Frontal cortex (tissue), 4 donors: ENCODE data around the gene FARP2. TPM values are rescaled to one million over a fixed set of nuclear protein-coding genes. Genes with fewer than 3 reads are reported as not detected.
"Not testable (repeated sequence)": the region's sequence is repeated elsewhere in the genome, so short reads cannot be mapped to it uniquely, and the experiment has no call there.

Experiments
- DNase-seq, 2 donors: peaks; one replicate each; pipeline ENCODE4 v3.0.0; 2012; ENCODE audit warnings: low spot score in 2 of 2
- FAIRE-seq: peaks from 2 replicates; lab custom pipeline; 2012; peaks lifted over from hg19 to GRCh38; lab: Jason Lieb, UNC
- total RNA-seq: library from RNA; depleted of rRNA; stranded (reverse); fragments of >200 nt; gene quantifications from one replicate; pipeline ENCODE4 v1.2.3, GENCODE V29; 2014
- donor health status: control.
- donor health status: control.
- donor health status: control.

The FARP2 gene
- total RNA-seq, 1 donor from 2014 or later: 37.1 TPM

DNA sequence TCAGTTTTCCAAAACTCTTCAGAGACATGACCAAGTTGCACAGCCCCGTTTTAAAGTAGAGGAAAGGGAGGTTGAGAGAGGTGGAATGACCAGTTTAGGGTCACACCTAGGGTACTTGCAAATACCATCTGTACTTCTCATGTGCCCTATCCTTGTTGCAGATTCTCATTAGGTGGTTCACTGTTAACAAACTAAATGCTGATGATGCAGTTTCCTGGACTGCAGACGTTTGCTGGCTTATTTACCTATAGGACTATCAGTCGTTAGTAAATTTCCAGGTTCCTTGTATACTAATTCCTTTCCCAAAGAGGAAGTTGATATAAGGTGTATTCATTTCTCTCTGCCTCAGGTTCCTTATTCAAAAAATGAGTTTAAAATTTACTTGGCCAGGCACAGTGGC, 1.4 kb downstream of the FARP2 start:
- DNase-seq (no peak), FAIRE-seq (no peak)

DNA sequence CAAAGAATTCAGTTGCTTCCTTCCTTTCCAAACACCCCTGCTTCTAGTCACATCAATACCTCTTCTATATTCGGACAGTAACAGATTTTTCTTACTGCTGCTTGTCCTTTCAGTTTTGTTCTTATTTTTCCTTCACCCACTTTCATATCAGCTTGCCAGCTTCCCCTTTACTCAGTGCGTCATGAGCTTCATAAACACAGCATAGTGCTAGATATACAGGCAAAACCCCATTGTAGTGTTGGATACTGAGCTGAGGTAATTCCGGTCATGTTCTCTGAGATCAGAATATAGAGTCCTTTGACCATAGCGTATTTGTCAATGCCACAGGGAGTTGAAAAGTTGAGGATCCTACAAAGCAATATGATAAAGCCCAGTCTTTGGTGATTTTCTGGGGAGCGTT, 2.4 kb downstream of the FARP2 start:
- DNase-seq (no peak), FAIRE-seq (no peak)

DNA sequence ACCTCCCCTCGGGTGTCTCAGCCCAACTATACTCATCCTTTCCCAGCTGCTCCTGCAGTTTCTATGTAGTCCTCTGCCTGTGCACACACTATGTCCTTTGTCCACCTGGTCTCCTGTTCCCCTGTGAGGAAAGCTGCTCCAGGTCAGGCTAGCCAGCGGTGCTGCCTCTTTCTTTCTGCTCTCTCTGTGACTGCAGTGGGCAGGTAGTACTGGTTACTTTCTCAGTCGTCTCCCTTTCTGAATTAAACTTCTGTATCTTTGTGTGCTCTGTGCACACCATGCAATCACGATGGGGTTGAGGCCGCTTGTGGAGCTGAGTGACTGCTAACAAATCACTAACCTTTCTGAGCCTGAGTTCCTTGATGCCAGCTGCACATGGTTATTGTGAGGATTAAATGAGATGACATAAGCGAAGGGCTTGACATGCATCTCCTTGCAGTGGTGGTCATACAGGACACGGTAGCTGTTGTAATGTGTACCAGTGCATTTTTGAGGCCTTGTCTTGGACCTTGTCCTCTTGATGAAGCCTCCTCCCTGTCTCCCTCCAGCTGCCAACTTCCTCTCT, 3.5 kb downstream of the FARP2 start:
- FAIRE-seq: no peak
- no peak for DNase-seq

DNA sequence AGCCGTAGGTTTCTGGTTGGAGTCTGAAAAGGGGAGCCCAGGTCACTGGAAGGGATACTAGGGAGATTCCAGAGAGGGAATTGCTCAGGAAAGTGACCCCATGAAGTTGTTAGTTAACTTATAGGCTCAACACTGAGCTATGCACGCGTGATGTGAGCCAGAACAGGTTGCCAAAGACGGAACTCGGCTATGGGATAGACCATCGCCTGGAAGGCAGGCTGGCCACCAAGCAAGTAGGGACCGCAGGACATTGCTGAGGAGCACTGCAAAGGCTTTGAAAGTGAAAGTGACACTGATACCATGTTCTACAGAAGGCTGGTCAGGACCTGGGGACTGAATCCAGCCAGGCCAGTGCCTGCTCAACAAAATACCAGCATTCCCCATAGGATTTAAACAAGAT, 7.3 kb downstream of the FARP2 start:
- DNase-seq: no peak
- FAIRE-seq: no peak

DNA sequence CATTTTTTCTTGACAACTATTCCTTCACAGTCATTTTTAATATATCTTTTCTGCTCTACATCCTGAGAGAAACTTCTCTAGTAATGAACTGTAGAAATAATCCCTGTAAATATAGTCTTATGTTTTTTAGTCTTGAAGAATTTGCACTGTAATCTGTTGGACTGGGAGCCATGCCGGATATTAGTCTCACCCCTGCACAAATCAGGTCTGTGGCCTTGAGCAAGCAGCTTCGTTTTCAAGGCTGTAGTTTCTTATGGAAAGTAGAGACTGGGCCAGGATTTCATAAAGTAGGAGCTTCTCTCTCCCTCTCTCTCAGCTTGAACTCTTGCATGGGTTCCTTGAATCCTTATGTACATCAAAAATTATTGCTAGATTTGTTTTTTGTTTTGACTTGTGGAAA, 8.7 kb downstream of the FARP2 start:
- DNase-seq: no peak
- FAIRE-seq: no peak

DNA sequence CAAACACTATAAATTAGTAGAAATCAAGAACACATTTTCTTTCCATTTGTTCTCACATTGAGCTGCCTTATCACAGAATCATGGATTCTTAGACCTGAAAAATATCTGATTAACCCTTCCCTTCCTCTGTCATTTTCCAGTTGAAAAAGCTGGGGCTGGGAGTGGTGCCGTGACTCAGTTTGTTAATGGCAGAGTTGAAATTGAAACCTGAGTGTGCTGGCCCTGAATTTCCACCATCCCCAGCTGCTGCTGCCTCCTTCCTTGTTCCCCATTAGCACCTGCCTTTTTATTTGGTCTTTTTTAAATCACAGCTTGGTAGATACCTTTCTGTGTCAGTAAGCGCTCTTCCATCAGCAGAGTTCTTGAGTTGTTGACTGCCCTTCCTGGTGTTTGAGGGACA, 10.6 kb downstream of the FARP2 start:
- DNase-seq (no peak), FAIRE-seq (no peak)

DNA sequence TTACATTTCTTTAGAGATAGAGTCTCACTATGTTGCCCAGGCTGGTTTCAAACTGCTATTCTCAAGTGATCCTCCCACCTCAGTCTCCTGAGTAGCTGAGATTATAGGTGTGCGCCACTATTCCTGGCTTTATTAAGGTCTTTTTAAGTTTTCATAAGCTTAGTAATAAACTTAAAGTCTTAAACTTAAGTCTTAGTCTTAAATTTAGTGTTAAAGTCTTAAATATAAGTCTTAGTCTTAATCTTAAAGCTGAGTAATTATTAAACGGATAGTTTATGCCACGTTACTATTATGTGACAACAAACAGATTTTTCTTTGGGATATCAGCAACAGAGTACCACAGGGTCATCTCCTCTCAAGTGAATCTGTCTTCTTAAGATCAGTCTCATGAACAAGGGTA, 12.6 kb downstream of the FARP2 start:
- DNase-seq (no peak), FAIRE-seq (no peak)

DNA sequence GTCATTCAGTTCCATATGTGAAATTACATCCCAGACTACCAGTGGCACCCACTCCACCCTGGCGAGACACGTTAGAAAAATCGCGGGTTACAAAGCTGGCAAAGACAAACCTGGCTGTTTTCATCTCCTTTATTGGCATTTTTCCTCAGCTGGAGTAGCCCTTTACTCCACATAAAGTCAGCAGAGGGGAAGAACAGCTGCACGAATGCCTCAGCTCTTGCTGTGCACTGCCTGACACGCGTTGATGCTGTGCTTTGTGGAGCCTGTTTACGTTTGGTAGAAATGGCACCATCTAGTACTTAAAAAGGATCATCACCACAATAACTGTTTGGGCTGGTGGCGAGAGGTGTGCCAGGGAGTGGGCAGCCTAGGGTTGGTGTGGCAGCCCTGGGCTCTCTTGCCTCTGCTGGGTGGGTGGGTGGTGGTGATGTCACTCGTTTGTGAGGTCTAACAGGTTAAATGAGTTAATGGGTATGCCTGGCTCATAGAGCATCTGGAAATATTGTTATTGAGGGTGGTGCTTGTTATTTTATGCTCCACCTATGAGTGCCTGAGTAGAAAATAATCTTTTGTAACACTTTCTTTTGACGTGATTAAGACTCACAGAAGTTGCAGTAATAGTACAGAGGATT, 16.4 kb downstream of the FARP2 start:
- FAIRE-seq: no peak
- no peak for DNase-seq

DNA sequence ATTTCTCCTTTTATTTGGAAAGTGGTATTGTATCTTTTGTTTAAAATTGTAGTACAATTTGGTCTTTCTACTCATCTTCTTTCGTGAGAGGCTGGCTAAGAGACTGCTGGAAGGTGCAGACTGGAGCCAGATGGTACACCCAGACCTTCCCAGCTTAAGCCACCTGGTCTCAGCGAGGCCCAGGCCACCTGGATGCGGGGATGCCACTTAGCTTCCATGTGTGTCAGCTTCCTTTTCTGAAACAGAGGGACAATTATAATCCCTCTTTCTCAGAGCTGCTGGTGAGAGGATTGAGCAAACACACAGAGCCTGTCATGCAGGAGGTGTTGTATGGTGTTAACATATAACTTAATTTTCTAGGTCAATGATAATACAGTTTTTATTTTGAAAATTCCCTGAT, 17.4 kb downstream of the FARP2 start:
- FAIRE-seq: no peak
- no peak for DNase-seq

DNA sequence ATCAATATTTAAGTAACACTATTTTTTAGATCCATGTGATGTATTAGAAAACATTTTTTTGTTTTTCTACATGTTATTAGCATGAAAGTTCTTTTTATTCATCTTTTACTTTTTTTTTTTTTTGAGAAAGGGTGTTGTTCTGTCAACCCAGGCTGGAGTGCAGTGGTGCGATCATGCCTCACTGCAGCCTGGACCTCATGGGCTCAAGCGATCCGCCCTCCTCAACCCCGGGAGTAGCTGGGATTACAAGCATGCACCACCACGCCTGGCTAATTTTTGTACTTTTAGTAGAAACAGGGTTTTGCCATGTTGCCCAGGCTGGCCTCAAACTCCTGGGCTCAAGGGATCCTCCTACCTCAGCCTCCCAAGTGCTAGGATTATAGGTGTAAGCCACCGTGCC, 17.8 kb downstream of the FARP2 start:
- DNase-seq, FAIRE-seq: not testable (repeated sequence)

DNA sequence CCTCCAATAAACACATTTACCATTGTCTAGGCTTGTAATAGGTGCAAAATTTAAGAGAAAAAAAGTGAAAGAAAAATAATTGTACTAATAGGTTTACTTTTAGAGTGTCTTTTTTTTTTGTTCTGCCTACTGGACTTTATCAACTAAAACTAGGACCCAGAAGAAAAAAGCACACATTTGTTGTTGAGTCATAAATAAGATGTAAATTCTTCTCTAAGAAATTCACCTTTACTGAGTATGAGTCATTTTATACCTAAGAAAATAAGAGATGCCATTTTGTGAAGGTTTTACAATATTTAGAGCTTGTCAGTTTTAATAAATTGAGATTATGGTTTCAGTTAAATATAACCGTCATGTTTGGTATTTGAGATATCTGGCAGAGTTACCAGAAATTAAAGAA, 19.2 kb downstream of the FARP2 start:
- DNase-seq: no peak
- FAIRE-seq: no peak

DNA sequence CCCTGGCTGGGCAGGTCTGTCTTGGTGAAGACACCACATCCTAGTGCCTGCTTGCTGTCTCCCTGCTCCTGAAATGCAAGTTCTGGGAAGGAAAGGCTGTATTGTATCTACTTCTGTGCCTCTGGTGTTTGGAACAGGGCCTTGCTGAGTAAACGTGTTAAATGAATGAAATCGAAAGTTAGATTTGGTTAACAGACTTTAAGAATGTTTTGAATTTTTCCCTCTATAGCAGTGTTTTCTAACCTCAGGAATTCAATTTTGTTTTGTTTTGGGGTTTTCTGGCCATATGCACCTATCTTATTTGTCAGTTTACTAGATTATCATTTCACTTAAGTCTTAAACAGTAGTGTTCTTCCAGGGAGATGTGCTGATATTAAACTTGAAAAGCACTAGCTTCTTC, 20.7 kb downstream of the FARP2 start:
- no peak for DNase-seq
- FAIRE-seq: no peak

DNA sequence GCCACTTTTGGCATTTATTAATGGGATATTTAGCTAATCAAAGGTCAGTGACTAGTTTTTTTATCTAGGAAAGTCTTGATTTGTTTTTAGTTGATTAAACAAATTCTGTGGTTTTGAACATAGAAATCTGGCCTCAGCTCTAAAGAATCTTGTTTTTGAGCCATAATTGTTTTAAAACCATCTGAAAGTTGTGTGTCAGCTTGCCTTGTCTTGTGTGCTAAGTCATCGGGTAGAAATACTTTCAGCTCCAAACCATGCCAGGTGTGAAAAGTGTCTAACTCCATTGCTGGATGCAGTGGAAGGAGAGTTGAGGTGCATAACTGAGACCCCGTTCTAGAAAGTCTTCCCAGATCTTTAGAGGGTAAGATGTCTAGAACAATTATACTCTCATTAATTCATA, 22.7 kb downstream of the FARP2 start:
- FAIRE-seq (no peak), DNase-seq (no peak)

DNA sequence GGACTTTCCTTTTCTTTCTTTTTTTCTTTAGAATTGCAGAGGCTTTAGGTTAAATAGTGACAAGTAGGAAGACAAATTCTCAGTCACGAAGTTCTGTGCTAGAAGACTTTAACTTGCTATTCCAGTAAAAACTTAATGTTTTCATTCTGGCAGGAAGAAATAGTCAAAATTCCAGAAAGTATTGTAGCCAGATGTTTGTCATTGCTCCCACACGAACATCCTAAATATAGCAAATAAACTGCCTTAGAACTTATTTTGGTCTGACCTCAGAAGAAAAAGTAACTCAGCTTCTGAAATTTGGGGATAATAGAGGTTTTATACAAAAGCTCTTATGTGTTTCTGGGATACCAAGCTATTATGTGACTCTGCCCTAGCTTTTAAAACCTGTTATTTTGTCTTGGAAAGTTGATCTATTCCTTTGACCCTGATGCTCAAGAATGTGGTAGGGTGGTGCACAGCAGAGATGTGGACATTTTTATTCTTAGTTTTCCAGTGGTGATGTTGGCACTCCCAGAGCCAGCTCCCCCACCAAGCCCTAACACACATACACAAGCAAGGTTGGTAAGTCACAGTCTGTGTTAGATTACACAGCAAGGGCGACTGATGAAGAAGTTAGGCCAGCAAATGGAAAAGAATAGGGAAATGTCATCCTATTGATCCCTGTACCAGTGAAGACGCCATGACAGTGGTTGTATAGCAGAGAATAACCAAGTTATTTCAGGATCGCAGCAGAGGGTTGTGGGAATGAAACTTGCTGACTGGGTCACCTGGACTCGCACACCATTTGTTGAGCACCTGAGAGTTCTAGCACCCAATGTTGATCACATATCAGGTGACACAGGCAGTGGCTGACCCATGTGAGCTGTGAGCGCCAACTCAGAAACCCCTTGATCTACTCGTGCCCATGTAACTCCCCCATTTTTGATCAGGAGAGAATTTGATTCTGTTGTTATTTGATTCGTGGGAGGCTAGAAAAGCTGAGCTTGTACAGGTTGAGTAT, 23.7 kb downstream of the FARP2 start:
- no peak for DNase-seq

DNA sequence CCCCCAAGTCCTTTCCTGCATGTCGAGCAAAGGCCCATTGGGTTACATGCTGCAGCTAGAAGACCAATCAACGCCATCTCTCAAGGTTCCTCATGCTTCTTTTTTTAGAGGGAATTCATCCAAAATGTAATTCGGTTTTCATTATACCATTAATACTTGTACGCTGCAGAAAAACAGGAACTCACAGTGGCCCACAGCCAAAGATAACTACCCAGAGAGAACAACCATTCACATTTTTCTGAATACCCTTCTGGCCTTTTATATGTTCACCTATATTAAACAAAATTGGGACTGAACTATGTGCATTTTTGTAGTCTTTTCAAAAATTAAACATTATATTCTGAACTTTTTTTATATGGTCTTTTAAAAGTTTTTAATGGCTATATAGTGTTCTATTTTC, 25.8 kb downstream of the FARP2 start:
- FAIRE-seq (no peak), DNase-seq (no peak)

More for the DNA sequence above, 23.7 kb downstream of the FARP2 start:
- no peak for FAIRE-seq

DNA sequence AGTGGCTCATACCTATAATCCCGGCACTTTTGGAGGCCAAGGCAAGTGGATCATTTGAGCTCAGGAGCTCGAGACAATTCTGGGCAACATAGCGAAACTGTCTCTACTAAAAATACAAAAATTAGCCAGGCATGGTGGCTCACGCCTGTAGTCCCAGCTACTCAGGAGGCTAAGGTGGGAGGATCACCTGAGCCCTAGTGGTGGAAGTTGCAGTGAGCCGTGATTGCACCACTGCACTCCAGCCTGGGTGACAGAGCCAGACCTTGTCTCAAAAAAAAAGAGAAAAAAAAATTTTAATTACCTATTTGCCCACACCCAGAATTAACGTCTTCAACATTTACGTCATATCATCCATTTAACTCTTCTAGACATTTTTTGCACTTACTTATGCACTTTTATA, 29.4 kb downstream of the FARP2 start:
- not testable (repeated sequence) for DNase-seq, FAIRE-seq

DNA sequence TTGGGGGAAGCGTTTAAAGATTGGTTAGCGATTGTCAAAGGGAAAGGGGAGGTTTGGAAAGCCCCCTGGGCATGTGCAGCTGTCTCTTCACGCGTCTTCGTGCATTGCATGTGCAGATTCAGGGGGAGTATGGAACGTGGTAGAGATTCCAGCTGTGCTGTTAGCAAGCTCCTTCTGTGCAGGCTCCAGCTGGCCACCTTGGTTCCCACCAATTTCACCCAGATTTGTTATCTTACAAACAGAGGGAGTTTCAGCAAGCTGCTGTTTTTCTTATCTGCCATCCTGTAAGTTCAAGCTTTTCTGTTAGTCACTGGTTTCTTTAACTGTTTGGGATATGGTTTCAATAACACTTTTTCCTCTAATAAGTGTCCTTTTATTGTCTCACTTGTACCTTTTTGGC, 30.4 kb downstream of the FARP2 start:
- FAIRE-seq: no peak

DNA sequence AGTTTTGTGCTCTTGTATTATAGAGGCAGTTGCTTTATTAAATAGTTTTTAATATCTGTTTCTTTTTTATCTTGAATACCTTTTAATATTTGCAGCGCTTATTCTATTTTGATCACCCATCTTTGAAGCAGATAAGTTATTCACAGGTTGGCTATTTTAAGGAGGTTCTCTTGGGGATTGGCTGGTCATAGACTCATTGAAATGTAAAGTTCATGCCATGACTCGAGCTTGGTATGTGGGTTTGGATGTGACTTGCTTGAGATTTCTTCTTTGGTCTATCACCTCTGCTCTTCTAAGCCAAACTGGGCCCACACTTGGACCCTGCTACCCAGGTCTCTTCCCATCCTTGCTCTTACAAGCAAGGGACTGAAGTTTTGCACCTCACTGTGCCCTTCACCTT, 33.6 kb downstream of the FARP2 start:
- no peak for FAIRE-seq

More for the DNA sequence above, 30.4 kb downstream of the FARP2 start:
- DNase-seq: no peak

DNA sequence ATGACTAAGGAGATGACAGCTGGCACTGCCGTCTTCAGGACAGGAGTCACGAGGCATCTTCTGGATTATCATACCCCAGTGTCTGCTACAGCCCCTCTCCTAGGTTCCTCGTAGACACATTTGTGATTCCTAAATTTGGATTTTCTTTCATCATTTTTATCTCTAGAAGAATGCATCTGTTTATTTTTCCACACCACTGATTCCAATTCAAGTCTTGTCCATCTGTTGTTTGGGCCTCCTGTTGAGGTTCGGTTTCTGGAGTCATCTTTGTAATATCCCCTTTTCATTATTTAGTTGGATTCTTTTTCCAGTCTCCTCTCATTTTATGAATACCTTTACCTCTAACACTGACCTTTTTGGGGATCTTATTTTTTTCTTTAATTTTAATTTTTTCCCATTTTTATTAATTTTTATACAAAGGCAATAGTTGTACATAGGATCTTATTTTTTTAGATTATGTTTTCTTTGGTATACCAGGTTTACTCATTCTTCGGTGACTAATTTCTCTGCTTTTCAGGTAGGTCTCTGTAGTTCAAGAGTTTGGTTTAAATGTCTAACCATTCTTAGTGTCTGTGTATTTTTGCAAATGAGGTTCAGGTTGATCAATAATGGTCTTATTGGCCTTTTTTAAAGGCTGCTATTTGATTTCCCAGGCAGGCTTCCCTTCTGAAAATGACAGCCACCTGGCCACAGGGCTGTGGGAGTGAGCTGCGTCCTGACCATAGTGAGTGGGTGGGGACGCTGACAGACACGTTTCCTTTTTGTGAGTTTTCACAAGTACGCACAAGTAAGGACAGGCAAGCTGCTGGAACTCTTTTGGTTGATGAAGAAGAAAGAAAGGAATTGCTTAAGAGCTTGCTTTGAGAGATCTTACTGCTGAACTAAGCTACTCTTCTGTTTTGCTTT, 34.5 kb downstream of the FARP2 start:
- no peak for DNase-seq

More for the DNA sequence above, 33.6 kb downstream of the FARP2 start:
- DNase-seq: no peak

More for the DNA sequence above, 34.5 kb downstream of the FARP2 start:
- no peak for FAIRE-seq
